ENCODE data around the gene UBAC2.
"Not testable (repeated sequence)": the region's sequence is repeated elsewhere in the genome, so short reads cannot be mapped to it uniquely, and the experiment has no call there.

Gene UBAC2

GRCh38 chr13:99214731-99215130 is 14.1 kb downstream of the UBAC2 start:
- no peak for DNase-seq (ENCODE audit: low read depth)

- DNase-seq (ENCODE audit: low read depth) = no peak
These were observed 14.7 kb downstream of the UBAC2 start for GRCh38 chr13:99215184-99215830.

- no peak for DNase-seq (ENCODE audit: low read depth)
These were observed 16.9 kb downstream of the UBAC2 start for GRCh38 chr13:99217461-99218110.

GRCh38 chr13:99218126-99218525 is 17.5 kb downstream of the UBAC2 start:
- no peak for DNase-seq (ENCODE audit: low read depth)

- DNase-seq (ENCODE audit: low read depth) = peak; percentile 12
These were observed 17.9 kb downstream of the UBAC2 start for GRCh38 chr13:99218545-99218944.

GRCh38 chr13:99218969-99219368 is 18.3 kb downstream of the UBAC2 start:
- DNase-seq (ENCODE audit: low read depth) = no peak

GRCh38 chr13:99220199-99220935 is 19.7 kb downstream of the UBAC2 start:
- DNase-seq (ENCODE audit: low read depth) = peak; percentile 25

- DNase-seq (ENCODE audit: low read depth) = no peak
These were observed 21.0 kb downstream of the UBAC2 start for GRCh38 chr13:99221567-99222239.

GRCh38 chr13:99223587-99223986 is 22.9 kb downstream of the UBAC2 start:
- no peak for DNase-seq (ENCODE audit: low read depth)

GRCh38 chr13:99224021-99224420 is 23.4 kb downstream of the UBAC2 start:
- DNase-seq (ENCODE audit: low read depth) = no peak

GRCh38 chr13:99225078-99225477 is 24.4 kb downstream of the UBAC2 start:
- no peak for DNase-seq (ENCODE audit: low read depth)

- DNase-seq (ENCODE audit: low read depth) = no peak
These were observed 25.9 kb downstream of the UBAC2 start for GRCh38 chr13:99226513-99226912.

- no peak for DNase-seq (ENCODE audit: low read depth)
These were observed 26.8 kb downstream of the UBAC2 start for GRCh38 chr13:99227331-99227900.

GRCh38 chr13:99227909-99228688 is 27.4 kb downstream of the UBAC2 start:
- no peak for DNase-seq (ENCODE audit: low read depth)

- DNase-seq (ENCODE audit: low read depth) = peak; percentile 76
These were observed 28.4 kb downstream of the UBAC2 start for GRCh38 chr13:99228737-99229691.

GRCh38 chr13:99230588-99230987 is 29.9 kb downstream of the UBAC2 start:
- DNase-seq (ENCODE audit: low read depth) = not testable (repeated sequence)

- no peak for DNase-seq (ENCODE audit: low read depth)
These were observed 30.3 kb downstream of the UBAC2 start for GRCh38 chr13:99230991-99231390.

- DNase-seq (ENCODE audit: low read depth) = no peak
These were observed 31.1 kb downstream of the UBAC2 start for GRCh38 chr13:99231721-99232120.

GRCh38 chr13:99237981-99238662 is 37.5 kb downstream of the UBAC2 start:
- no peak for DNase-seq (ENCODE audit: low read depth)

GRCh38 chr13:99246100-99246499 is 45.4 kb downstream of the UBAC2 start:
- no peak for DNase-seq (ENCODE audit: low read depth)
